DMS53 treated with DMSO at 0.1 percent for 48 hours (cell line): ENCODE results near the gene LZTFL1.

Experiments used
- DNase-seq: peaks from one replicate; lab custom pipeline; 2025; ENCODE audit not compliant: unreplicated experiment; lab: John Stamatoyannopoulos, UW

The LZTFL1 gene

GRCh38 chr3:45787551-45787950, 54.4 kb downstream of the LZTFL1 start:
- no peak for DNase-seq

- DNase-seq = no peak
Measured at GRCh38 chr3:45786801-45787495, 55.0 kb downstream of the LZTFL1 start.

GRCh38 chr3:45785605-45786150, 56.2 kb downstream of the LZTFL1 start:
- DNase-seq = no peak

- DNase-seq = no peak
Measured at GRCh38 chr3:45783667-45784066, 58.3 kb downstream of the LZTFL1 start.

- no peak for DNase-seq
Measured at GRCh38 chr3:45782381-45782780, 59.5 kb downstream of the LZTFL1 start.

GRCh38 chr3:45781841-45782240, 60.1 kb downstream of the LZTFL1 start:
- no peak for DNase-seq

- no peak for DNase-seq
Measured at GRCh38 chr3:45781271-45781670, 60.6 kb downstream of the LZTFL1 start.

- no peak for DNase-seq
Measured at GRCh38 chr3:45779746-45780735, 61.9 kb downstream of the LZTFL1 start.

GRCh38 chr3:45778761-45779201, 63.1 kb downstream of the LZTFL1 start:
- no peak for DNase-seq

GRCh38 chr3:45777746-45778386, 64.1 kb downstream of the LZTFL1 start:
- DNase-seq = no peak

- DNase-seq = no peak
Measured at GRCh38 chr3:45777111-45777745, 64.7 kb downstream of the LZTFL1 start.

- no peak for DNase-seq
Measured at GRCh38 chr3:45776611-45777010, 65.3 kb downstream of the LZTFL1 start.

GRCh38 chr3:45776301-45776595, 65.7 kb downstream of the LZTFL1 start:
- no peak for DNase-seq

- DNase-seq = no peak
Measured at GRCh38 chr3:45775571-45776300, 66.2 kb downstream of the LZTFL1 start.

GRCh38 chr3:45774581-45775521, 67.1 kb downstream of the LZTFL1 start:
- DNase-seq = no peak

- no peak for DNase-seq
Measured at GRCh38 chr3:45773714-45774449, 68.0 kb downstream of the LZTFL1 start.
